ENCODE results near the gene JPH2. TPM values are rescaled to one million over a fixed set of nuclear protein-coding genes. Genes with fewer than 3 reads are reported as not detected.

JPH2 gene
- total RNA-seq, 1 donor from 2014 or later = under 0.01 TPM

DNA sequence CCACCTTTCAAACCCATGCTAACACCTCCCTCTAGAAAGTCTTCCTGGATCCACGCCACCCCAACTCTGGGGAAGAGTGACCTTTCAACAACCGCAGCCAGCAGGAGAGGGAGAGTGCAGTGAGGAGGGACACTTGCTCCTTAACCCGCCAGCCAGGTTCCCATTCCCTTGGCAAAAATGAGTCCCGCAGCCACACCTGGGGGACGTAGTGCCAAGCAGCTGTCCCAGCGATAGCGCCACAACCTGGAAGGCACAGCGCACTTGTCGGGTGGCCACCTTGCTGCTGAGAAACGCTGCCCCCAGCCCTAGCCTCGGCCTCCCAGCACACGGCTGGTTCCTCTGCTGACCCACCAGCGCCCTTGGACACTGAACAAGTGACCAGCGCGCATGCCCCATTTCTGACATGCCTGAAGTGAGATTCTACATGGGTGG is 119.3 kb downstream of the JPH2 start:
- DNase-seq (ENCODE audit: low spot score in 2 of 2) (no peak), FAIRE-seq (no peak)

DNA sequence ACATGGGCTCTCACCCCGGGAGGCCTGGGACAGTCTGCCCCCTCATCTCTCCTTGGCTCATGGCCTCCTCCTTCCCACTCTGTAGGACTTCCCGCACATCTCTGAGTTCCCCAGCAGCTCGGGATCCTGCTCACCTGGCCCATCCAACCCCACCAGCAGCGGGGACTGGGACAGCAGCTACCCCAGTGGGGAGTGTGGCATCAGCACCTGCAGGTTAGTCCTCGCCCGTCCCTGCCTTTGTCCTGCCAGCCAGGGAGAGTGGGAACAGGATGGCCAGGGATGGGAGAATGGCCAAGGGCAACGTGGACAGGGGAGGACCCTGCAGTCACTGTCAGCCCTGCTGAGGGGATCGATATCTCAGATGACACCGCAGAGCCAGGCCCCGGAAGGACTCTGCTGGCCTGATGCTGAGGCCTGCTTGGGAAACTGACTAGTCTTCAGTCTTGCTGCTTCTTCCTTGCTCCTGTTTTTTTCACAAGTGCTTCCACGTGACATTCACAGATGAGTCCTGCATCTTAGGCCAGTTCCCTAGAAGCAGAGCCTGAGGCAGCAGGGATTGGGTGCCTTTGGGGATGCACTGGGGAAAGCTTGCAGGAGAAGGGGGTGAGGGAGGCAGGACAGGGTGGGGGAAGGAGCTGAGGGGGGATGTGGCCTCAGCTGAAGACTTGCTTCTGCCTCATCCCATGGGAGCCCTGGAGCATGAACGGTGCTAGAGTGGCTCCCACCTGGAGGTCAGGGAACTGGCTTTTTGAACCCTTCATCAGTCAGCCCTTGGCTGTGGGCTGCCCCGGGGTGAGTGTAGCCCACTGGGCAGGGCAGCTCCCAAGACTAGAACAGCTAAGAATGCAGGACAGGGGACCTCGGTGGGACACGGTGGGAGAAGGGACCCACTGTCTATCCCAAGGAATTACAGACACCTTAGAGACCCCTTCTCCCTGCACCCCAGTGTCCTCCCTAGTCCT is 120.1 kb downstream of the JPH2 start:
- no peak for FAIRE-seq
- no peak for DNase-seq (ENCODE audit: low spot score in 2 of 2)

DNA sequence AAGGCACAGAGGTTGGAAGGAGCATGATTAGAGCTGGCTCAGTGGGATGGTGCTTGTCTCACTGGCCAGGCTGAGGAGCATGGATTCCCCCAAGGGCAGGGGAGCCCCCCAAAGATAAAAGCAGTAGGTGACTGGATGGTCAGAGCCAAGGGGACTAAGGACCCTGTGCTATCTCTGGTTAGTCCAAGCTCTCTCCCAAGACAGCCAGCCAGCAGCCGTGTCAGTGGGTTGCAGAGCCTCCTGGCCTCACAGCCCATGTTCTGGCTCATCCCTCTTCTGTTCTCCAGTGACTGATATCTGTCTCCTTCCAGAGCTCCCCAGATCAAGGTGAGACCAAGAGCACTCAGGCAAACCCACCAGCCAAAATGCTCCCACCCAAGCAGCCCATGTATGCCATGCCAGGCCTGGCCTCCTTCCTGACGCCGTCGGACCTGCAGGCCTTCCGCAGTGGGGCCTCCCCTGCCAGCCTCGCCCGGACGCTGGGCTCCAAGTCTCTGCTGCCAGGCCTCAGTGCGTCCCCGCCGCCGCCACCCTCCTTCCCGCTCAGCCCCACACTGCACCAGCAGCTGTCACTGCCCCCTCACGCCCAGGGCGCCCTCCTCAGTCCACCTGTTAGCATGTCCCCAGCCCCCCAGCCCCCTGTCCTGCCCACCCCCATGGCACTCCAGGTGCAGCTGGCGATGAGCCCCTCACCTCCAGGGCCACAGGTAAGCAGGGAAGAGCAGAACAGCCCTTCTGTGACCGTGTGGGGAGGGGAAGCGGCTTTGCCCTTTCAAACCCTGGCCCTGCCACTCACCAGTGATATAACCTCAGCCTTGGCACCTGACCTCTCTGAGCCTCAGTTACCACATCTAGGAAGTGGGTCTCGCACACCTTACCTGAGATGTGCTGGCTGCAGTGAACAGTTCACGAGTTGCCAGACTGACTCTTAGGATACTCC is 121.3 kb downstream of the JPH2 start:
- FAIRE-seq (no peak), DNase-seq (ENCODE audit: low spot score in 2 of 2) (no peak)

DNA sequence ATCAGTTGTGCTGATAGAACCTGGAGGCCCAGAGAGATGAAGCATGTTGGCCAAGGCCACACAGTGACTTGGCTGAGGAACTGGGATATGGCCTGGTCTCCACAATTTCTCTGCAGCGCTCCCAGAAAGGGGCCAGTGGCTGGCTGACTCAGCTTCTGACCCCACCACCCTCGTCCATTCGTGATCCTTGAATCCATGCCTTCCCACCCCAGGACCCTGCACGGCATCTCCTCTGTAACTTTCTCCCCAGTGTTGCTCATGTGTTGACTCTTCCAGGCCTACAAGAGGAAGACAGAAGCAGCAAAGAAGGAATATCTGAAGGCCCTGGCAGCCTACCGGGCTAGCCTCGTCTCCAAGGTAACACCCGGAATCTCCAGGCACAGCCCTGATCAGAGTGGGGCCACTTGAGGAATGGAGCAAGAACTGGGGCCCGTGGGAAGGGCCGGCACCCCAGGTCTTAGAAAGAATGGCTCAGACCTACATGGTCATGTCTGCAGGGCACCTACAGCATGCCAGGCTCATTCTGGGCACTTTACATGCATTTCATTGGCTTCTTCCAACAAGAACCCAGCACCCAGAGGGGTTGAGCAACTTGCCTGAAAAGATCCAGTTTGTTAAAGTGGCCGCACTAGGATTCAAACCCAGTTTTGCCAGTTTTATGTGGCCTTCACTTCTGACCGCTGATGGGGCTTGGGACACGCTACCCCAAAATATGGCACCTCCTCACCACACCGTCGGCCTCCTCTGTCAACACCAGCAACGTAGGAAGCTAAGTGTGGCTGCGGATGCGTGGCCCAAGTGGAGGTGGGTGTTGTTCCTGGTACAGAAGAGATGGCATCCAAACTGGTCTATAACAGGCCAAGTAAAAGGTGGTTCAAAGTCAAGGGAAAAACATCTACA is 122.2 kb downstream of the JPH2 start:
- FAIRE-seq (no peak), DNase-seq (ENCODE audit: low spot score in 2 of 2) (no peak)

Other genes starting within 250 kb of the JPH2 start
- 39.9 TPM for gene OSER1, start 23.6 kb upstream of the JPH2 start, total RNA-seq
- gene GDAP1L1, start 60.1 kb upstream of the JPH2 start, total RNA-seq = 131 TPM
- 9.8 TPM for gene FITM2, start 124.0 kb upstream of the JPH2 start, total RNA-seq
- gene R3HDML, start 149.9 kb upstream of the JPH2 start, total RNA-seq = not detected
- gene HNF4A, start 168.5 kb upstream of the JPH2 start, total RNA-seq = not detected

All from frontal cortex (tissue), 4 donors.